NCI-H146 treated with DMSO at 0.1 percent for 48 hours (cell line): ENCODE measurements around the gene ANXA4.

Experiments used
- DNase-seq: peaks from one replicate; lab custom pipeline; 2025; ENCODE audit not compliant: unreplicated experiment; lab: John Stamatoyannopoulos, UW

ANXA4 gene

GRCh38 chr2:69776886-69777785, 35.2 kb downstream of the ANXA4 start:
- DNase-seq: no peak

- DNase-seq: no peak
Measured at GRCh38 chr2:69777786-69778105, 35.8 kb downstream of the ANXA4 start.

GRCh38 chr2:69779258-69780001, 37.5 kb downstream of the ANXA4 start:
- no peak for DNase-seq

GRCh38 chr2:69780921-69781320, 39.0 kb downstream of the ANXA4 start:
- no peak for DNase-seq

GRCh38 chr2:69781321-69782248, 39.7 kb downstream of the ANXA4 start:
- peak; percentile 68 for DNase-seq

- DNase-seq: no peak
Measured at GRCh38 chr2:69784228-69784627, 42.3 kb downstream of the ANXA4 start.

GRCh38 chr2:69785358-69785757, 43.4 kb downstream of the ANXA4 start:
- DNase-seq: no peak

- DNase-seq: no peak
Measured at GRCh38 chr2:69786052-69786560, 44.2 kb downstream of the ANXA4 start.

- DNase-seq: no peak
Measured at GRCh38 chr2:69789175-69789721, 47.3 kb downstream of the ANXA4 start.

- no peak for DNase-seq
Measured at GRCh38 chr2:69789772-69790600, 48.1 kb downstream of the ANXA4 start.

GRCh38 chr2:69790601-69790959, 48.6 kb downstream of the ANXA4 start:
- no peak for DNase-seq

GRCh38 chr2:69791045-69791444, 49.1 kb downstream of the ANXA4 start:
- DNase-seq: no peak

GRCh38 chr2:69796174-69796573, 54.2 kb downstream of the ANXA4 start:
- DNase-seq: no peak

GRCh38 chr2:69797235-69797634, 55.3 kb downstream of the ANXA4 start:
- no peak for DNase-seq

- no peak for DNase-seq
Measured at GRCh38 chr2:69797836-69798289, 55.9 kb downstream of the ANXA4 start.

- no peak for DNase-seq
Measured at GRCh38 chr2:69798290-69798908, 56.5 kb downstream of the ANXA4 start.

GRCh38 chr2:69798909-69799526, 57.1 kb downstream of the ANXA4 start:
- no peak for DNase-seq

GRCh38 chr2:69801745-69802290, 59.9 kb downstream of the ANXA4 start:
- peak; percentile 69 for DNase-seq
